HG02970 (cell line): ENCODE measurements around the gene HPS4.

Experiments
- ATAC-seq: cut with Tn5 transposase; IDR thresholded peaks from one replicate; pipeline ENCODE4 v1.9.1; 2021; ENCODE audit warnings: mild to moderate bottlenecking, moderate library complexity, moderate number of reproducible peaks; ENCODE audit not compliant: unreplicated experiment, low FRiP score

The HPS4 gene

DNA sequence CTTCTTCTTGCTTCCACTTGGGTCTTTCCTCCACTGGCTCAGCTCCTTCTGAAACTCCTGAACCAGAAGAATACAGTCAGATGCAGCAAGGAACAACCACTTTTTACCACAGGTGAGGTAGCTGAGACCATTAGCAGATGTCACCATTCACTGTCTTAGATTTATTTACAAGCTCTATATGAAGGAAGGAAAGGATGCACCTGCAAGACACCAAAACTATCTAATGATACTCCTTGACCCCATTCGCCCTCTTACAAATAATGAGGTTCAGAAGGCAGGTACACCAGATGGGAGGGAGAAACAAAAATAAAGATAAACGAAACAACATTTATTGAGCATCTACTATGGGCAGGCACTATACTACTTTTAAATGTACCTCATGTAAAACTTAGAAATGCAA, 18.4 kb upstream of the HPS4 start:
- no peak for ATAC-seq

DNA sequence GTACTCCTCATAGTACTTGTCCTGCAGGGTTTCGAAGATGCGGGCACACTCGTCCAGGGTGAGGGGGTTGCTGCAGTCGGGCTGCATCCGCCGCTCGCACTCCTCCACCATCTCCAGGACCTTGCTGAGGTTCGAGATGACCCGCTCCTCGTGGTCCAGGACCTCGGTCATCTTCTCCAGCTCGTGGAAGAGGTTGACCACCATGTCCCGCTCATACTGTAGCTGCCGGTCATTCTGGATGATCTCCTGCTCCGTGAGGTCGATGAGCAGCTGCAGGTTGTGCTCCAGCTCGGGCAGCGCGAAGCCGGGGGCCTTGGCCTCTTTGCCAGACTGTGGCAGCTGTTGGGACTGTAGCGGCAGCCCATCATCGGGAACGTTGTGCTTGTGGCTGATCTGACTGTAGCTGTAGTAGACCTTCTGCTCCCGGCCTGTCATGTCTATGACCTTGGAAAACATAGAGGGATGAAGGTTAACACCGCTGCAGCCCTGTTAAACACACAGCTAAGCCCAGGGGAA, 15.7 kb upstream of the HPS4 start:
- ATAC-seq: no peak

DNA sequence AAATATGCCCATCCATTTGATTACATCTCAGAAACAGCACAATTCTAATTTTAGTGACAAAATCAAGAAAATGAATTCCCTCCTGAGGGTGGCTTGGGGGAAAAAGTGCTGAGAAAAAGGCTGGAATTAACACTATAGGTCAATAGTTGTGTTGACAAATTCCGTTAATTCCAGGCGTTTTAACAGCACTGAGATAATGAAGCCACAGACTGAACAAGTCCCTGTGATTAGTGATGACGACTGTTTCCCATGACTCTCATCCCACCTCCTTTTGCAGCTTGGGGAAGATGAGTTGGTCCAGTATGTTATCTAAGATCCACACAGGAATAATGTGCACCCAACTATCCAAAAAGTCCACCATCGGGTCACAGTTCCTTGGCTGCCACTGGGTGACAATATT, 12.9 kb upstream of the HPS4 start:
- ATAC-seq: no peak

DNA sequence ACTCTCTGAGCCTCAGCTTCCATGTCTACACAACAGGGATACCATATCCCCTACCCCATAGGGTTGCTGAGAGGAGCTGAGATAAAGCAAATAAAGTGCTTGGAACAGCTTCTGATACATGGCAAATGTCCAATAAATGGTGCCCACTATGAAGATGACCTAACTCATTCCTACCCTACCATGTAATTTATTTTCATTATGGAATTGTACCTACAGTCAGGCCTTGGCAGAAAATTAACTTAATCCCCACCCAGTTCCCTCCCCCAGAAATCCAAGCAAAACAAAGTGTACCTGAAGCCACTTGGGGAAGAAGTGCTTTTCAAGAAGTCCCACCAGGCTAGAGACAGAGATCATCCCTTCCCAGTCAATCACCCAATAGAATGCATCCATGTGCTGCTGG, 10.9 kb upstream of the HPS4 start:
- ATAC-seq: no peak

DNA sequence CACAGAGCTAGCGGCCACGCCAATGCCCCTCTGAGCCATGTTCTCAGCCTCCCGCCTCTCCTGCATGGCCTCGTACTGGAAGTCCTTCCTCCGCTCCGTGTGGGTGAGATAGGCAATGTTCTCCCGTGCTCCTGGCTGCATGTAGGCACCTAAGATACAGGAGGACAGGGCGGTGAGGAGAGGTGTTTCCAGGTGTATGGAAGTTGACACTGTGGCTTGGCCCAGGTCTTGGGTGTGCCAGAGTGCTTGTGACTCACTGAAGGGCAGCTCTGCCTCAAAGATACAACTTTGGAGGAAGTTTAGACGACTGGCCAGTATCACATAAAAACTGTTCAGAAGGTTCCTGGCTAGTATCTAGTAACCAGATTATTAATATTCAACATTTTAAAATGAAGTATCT, 8.6 kb upstream of the HPS4 start:
- no peak for ATAC-seq

DNA sequence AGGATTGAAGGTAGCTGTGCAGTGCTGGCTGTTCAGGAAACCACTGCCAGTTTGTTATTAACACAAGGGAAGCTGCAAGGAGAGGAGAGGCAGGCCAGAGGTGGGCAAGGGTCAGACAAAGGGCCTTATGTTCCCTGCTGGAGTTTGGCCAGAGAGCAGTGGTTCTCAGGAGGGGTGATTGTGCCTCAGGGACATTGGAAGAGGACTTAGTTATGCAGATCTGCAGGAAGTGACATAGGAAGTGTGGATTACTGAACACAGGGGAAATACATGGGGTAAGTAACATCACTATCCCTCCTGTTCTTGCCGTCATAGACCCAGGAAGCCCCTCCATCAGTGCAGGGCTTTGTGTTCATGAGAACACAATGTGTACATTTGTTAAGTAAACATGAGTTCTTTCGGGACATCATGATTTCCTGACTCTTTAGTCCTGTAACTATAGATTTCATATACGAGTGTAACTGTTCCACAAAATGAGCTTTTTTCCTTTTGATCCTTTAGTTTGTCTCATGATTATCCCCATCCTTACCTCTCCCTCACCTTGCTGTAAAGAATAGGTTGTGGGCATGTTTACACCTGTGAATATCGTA, 6.0 kb upstream of the HPS4 start:
- ATAC-seq: no peak

DNA sequence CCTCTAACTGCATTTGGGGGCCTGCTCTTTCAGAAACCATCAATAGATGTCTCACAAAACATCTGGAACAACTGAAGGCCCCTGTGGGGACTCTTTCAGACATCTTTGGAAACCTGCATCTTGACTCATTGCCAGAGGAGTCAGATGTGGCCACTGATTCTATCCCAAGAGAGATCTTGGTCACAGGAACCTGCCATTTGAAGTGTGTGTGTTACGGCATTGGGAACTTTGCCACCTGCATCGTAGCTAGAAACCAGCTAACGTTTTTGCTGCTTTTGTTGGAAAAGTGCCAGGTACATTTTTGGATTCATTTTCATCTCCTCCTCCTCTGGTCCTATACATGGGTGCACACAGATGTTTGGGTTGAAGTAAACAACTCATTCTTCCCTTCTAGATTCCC, 4.4 kb upstream of the HPS4 start:
- ATAC-seq: no peak

DNA sequence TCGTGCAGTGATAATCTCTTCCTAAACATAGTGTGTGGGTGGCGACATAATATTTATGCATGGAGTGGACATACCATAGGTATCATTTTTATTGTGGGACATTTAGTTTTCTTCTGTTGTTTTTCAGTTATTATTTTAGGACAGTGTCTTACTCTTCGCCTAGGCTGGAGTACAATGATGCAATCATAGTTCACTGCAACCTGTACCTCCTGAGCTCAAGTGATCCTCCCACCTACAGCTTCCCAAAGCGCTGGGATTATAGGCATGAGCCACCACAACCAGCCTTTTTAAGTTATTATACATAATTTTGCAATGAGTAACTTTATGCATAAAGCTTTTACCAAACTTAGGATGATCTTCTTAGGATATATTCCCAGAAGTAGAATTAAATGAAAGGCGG, 2.8 kb upstream of the HPS4 start:
- ATAC-seq: no peak

DNA sequence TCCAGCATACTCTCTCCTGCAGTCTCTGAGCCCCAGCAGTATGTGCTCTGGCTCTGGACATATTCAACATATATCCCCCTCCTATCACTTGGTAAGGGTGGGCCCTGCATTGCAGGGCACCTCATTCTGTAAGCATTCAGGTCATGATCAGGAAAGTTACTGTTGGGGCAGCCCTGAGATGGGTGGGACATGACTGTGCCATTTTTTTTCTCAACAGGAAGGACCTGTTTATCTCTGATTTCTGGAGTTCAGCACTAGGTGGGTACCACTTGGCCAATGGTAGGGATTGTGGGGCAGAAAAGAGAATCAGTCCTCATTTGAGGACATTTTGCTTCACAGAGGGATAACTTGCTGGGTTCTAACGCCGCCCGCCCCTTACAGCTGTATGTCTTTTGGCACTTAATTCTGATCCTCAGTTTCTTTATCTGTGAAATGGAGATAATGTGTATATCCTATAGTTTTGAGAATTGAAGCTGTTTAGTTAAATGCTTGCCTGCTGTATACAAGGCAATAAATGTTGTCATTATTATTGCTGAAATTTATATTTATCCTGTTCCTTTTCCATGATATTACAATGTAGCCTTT, 2.3 kb upstream of the HPS4 start:
- no peak for ATAC-seq

DNA sequence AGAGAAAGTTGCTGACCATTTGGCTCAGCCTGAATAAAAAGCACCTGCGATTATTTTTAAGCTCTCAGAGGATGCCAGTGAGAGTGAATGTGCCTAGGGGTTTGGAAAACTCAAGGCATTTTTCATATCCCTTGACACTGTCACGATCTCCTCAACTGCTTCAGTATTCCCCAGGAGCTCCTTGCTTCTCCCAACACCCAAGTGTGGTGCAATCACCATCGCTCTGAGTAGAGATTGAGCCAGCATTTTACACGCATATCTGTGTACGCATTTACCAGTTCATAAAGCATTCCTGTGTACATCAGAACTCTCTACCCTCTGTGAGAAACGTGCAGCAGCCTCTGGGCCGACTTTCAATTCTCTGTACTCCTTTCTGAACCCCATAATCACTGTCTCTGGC, 1.4 kb upstream of the HPS4 start:
- no peak for ATAC-seq

DNA sequence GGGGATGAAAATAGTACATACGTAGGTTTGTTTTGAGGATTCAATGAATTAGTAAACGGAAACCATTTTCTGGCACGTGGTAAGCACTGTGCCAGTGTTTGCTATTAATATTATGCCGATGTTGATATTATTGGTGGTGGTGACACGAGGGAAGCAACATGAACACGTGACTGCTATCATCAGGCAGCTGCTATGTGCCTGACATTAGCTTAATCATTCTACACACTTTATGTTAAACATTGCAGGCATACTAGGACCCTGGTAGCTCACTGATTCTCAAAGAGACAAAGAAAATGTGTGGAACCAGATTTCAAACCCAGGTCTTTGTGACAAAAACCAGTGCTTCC, 750 bp upstream of the HPS4 start:
- ATAC-seq: no peak

DNA sequence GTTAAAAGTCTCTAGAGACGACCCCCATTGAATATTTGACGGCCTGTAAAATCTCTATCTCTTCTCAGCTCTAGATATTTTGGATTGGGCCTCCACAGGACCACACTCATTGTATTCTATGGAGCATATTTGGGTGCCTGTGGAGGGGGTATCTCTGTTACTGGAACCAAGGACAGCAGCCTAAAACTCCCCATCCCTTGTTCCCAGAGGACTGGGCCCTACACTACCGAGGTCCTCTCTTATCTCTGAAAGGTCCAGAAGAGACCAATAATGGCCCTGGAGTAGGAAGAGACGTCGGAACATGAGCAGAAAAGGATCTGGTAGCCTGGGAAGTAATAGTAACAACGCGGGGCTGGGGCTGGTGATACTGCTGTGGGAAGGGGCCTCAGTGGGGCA, 542 bp downstream of the HPS4 start:
- ATAC-seq: no peak

DNA sequence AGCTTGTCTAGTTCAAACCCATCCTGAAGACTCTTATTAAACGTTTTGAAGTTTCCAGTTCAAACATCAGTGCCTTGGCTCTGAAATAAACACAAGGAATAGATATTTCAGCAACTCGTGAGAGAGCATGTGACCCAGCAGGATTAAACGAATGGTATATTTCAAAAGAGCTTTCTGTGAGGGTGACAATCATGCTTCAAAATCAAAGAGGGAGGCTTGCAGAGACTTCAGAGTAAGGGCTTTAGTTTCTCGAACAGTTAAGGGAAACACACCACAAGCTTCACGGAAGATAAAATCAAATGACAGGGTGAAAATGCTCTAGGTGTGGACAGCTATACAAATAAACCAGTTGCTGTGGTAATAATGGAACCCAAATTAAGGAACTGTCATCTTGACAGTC, 1.4 kb downstream of the HPS4 start:
- no peak for ATAC-seq

DNA sequence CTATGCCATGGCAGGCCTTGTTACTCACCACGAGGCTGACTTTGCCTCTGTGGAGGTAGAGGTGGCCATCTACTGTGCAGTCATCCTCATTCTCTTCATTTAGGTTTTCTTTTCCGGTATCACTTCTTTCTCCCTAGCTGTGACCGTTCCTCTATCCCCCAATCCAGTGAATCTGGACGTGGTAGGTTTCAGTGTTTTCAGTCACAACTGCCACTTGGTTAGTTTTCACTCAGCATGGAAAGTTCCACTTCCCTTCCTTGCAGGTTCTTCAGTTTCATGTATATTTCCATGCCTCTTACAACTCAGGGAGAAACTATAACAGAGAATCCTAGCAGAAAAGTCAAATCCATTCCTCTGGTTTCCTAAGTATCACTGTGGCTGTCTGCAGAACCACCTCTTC, 1.9 kb downstream of the HPS4 start:
- ATAC-seq: no peak

DNA sequence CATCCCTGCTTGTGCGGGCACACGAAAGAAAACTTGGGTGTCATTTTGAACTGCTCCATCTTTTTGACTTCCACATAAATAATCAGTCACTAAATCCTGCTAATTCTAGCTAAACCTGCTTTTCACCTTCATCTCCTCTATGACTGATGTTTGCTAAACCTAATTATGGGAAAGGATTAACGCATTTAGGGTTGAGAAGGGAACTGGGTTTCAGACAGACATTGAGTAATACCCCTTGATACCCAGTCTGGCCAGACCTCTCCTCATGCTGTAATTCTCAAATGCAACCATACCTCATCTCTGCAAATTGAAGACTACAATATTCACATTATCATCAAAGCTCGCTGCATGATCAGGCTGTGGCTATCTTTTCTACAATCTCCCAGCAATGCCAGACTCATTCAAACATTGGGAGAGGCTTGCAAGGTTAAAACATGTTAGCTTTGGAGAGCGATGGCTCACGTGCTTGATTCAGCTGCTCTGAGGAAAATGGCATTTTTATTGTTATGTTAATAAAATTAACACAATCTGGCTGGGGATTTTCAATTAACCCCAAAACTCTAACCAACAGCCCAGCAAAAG, 2.4 kb downstream of the HPS4 start:
- ATAC-seq: no peak

DNA sequence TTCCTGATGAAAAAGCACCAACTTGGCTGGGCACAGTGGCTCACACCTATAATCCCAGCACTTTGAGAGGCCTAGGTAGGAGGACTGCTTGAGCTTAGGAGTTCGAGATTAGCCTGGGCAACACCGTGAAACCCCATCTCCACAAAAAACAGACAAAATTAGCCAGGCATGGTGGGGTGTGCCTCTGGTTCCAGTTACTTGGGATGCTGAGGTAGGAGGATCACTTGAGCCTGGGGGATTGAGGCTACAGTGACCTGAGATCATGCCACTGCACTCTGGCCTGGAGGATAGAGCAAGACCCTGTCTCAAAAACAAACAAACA, 3.0 kb downstream of the HPS4 start:
- ATAC-seq: no peak

DNA sequence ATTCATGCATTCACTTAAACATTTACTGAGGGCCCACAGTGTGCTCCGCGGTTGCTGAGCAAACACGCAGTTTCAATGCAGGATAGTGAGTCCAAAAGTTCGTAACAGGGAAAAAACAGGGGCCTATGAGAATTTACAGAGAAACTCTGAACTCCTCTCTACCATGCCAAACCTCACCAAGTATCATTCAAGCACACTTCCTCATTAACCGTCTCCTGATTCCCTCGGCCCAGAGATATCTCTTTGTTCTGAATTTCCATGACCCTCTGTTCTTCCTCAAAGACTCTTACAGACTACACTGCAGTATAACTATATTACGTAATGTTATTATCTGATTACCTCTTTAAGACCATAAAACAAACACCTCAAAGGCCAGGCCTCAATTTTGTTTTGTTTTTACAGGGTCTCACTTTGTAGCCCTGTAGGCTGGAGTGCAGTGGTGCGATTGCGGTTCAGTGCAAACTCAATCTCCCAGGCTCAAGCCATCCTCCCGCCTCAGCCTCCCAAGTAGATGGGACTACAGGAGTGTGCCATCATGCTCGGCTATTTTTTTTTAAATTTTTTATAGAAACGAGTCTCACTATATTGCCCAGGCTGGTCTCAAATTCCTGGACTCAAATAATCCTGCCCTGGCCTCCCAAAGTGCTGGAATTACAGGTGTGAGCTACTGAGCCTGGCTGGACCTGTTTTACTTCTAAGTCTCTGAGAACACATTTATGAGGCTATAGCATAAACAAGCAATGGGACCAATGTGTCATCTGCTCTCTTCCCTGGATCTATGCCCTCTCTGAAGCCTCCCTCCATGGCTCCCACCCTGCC, 3.6 kb downstream of the HPS4 start:
- ATAC-seq: no peak

DNA sequence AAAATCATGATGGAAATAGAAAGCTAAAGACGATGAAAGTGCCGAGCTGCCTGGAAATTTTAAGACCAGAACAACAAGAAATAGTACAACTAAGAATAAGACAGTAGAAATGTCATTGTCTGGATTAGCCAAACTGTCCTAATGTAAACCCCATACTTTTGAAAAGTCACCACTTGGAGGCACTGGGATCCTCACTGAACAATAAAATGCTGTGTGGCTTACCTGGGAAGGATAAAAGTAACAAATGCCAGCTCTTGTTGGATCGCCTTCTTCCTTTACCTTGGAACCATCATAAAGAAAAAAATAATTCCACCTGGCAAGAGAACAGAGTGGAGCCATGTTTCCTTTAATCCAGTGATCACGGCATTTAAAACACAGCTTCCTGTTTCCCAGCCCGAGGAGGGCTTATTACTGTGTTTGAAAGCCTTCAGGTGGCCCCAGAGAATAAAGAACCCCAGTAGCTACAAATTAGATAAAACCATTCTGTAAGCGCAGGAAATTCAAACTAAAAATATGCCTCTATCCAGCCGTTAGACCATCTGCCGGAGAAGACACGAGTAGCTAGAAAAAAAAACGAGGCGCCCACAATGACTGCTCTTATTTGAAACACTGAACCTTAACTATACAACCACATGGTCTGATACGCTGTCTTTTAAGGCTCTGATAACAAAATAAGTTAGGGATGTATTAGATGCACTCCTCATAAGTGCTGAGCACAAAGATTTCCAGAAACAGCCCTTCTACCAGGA, 4.4 kb downstream of the HPS4 start:
- no peak for ATAC-seq

DNA sequence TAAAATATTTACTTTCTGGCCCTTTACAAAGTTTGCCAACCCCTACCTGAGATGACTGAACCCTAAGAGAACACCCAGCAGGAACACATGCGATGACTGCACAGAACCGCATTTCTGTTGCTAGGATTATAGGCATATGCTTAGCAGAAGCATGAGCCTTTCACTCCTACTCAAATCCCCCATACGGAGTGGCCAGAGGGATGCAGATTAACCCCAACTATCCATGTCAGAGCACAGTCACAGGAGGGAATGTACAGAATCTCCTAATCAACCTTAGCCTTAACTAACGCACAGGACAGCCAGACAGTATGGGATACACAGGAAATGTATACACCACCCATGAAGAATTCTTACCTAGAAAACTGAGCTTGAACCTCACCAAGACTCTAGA, 6.2 kb downstream of the HPS4 start:
- ATAC-seq: no peak

DNA sequence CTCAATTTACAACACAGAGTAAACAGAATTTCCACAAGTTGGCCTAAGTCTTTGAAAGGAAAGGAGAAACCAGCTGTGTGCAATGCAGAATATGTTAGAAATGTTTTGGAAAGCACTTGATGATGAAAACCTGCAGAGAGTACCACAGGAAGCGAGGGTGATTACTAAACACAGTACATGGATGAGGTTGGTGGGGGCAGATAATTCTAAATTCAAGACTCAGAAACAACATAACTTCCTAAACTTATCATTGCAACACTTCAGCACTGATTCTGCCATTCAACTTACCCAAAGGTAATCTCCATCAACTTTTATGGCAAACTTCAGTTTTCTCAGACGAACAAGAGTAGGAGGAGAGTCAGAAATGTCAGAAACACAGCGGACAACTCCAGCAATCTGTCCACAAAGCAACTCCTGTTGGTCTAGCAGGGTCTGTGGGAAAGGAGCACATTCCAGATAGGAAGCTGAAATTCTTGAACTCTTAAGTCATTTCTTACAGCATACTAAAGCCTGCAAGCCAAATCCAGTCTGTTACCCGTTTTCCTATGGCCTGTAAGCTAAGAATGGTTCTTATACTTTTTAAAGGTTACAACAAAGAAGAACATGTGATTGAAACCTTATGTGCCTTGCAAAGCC, 6.8 kb downstream of the HPS4 start:
- ATAC-seq: no peak

DNA sequence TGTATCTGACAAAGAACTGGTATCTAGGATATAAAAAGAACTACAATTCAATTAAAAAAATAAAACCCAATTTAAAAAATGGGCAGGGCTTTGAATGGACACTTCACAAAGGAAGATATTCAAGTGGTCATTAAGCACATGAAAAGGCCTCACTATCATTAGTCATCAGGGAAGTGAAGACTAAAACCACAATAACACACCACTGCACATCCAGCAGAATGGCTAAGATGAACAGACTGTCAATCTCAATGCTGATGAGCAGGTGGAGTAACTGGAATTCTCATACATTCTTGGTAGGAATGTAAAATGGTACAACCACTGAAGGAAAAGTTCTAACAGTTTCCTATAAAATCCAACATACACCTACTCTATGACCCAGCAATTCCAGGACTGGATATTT, 8.9 kb downstream of the HPS4 start:
- no peak for ATAC-seq
